GM19239 (cell line): ENCODE results near the gene SLC27A5.

ENCODE experiments used
- DNase-seq: peaks from one replicate; pipeline ENCODE4 v3.0.0; 2011; ENCODE audit warnings: low spot score; ENCODE audit not compliant: insufficient read length
- FAIRE-seq: peaks from 2 replicates; lab custom pipeline; 2011; peaks lifted over from hg19 to GRCh38; lab: Jason Lieb, UNC

The SLC27A5 gene

GRCh38 chr19:58511353-58512208 is at the start of gene SLC27A5:
Gene SLC27A5, minus strand, starts transcription at chr19:58511992. Its CDS starts 37 bp downstream, at chr19:58511955.
- FAIRE-seq: no peak
- no peak for DNase-seq

- no peak for FAIRE-seq
- DNase-seq: no peak
These were observed 49.1 kb upstream of the SLC27A5 start for GRCh38 chr19:58560921-58561320.

GRCh38 chr19:58560007-58560887 is 48.5 kb upstream of the SLC27A5 start:
- no peak for DNase-seq
- FAIRE-seq: no peak

- FAIRE-seq: peak; percentile 98
- peak; percentile 90 for DNase-seq
These were observed 47.6 kb upstream of the SLC27A5 start for GRCh38 chr19:58559275-58560006.

- DNase-seq (peak; percentile 86), FAIRE-seq (no peak)
These were observed 47.0 kb upstream of the SLC27A5 start for GRCh38 chr19:58558623-58559274.

- DNase-seq (no peak), FAIRE-seq (no peak)
These were observed 46.4 kb upstream of the SLC27A5 start, which contains the start of gene UBE2M for GRCh38 chr19:58558066-58558622. Gene UBE2M, minus strand, starts transcription at chr19:58558611. Its CDS starts 230 bp downstream, at chr19:58558381.

- no peak for DNase-seq
- FAIRE-seq: peak; percentile 79
These were observed 45.7 kb upstream of the SLC27A5 start for GRCh38 chr19:58557221-58558065.

- no peak for FAIRE-seq
These were observed 44.9 kb upstream of the SLC27A5 start for GRCh38 chr19:58556622-58557220.

GRCh38 chr19:58555920-58556621 is 44.3 kb upstream of the SLC27A5 start:
- FAIRE-seq (no peak), DNase-seq (no peak)

More at GRCh38 chr19:58556622-58557220, 44.9 kb upstream of the SLC27A5 start:
- DNase-seq: no peak

GRCh38 chr19:58555369-58555885 is 43.6 kb upstream of the SLC27A5 start:
- FAIRE-seq: no peak
- DNase-seq: no peak

- DNase-seq: peak; percentile 87
- peak; percentile 97 for FAIRE-seq
These were observed 42.9 kb upstream of the SLC27A5 start, which contains the start of gene CHMP2A for GRCh38 chr19:58554494-58555368. Gene CHMP2A, minus strand, starts transcription at chr19:58555105. Its CDS starts 893 bp downstream, at chr19:58554212.

- FAIRE-seq: peak; percentile 14
These were observed 42.2 kb upstream of the SLC27A5 start for GRCh38 chr19:58553799-58554493.

GRCh38 chr19:58552655-58553054 is 40.9 kb upstream of the SLC27A5 start:
- DNase-seq (no peak), FAIRE-seq (no peak)

More at GRCh38 chr19:58553799-58554493, 42.2 kb upstream of the SLC27A5 start:
- no peak for DNase-seq

GRCh38 chr19:58551577-58552471 is 40.0 kb upstream of the SLC27A5 start:
- FAIRE-seq: no peak
- DNase-seq: no peak

GRCh38 chr19:58551123-58551497 is 39.3 kb upstream of the SLC27A5 start:
- FAIRE-seq: no peak

More at GRCh38 chr19:58551123-58551497, 39.3 kb upstream of the SLC27A5 start:
- no peak for DNase-seq
